Parathyroid adenoma (tissue), 2 donors: ENCODE results near the gene IRF1.

Experiments used
- H2AFZ ChIP-seq: fragments of 300-600 bp; sonication (generic); one replicate; pipeline ENCODE4 v1.7.0; 2017; ENCODE audit warnings: antibody characterized with exemption, mild to moderate bottlenecking
- H3K27ac ChIP-seq: fragments of 300-600 bp; sonication (generic); one replicate; pipeline ENCODE4 v1.7.0; 2017
- H3K27me3 ChIP-seq: fragments of 300-600 bp; sonication (generic); one replicate; pipeline ENCODE4 v1.7.0; 2017; ENCODE audit warnings: low read length; ENCODE audit not compliant: control insufficient read depth, insufficient read depth
- H3K36me3 ChIP-seq: fragments of 300-600 bp; sonication (generic); one replicate; pipeline ENCODE4 v1.7.0; 2017; ENCODE audit warnings: low read length; ENCODE audit not compliant: control insufficient read depth, insufficient read depth
- H3K4me1 ChIP-seq: fragments of 300-600 bp; sonication (generic); one replicate; pipeline ENCODE4 v1.7.0; 2017; ENCODE audit warnings: control low read depth
- H3K4me2 ChIP-seq: fragments of 300-600 bp; sonication (generic); one replicate; pipeline ENCODE4 v1.7.0; 2017; ENCODE audit warnings: low read length
- H3K4me3 ChIP-seq: fragments of 300-600 bp; sonication (generic); one replicate; pipeline ENCODE4 v1.7.0; 2017; ENCODE audit warnings: low read depth, low read length
- H3K79me2 ChIP-seq: fragments of 300-600 bp; sonication (generic); one replicate; pipeline ENCODE4 v1.7.0; 2017; ENCODE audit warnings: control low read depth
- H3K9ac ChIP-seq: fragments of 300-600 bp; sonication (generic); one replicate; pipeline ENCODE4 v1.7.0; 2017; ENCODE audit warnings: mild to moderate bottlenecking
- H3K9me3 ChIP-seq: fragments of 300-600 bp; sonication (generic); one replicate; pipeline ENCODE4 v1.7.0; 2017; ENCODE audit warnings: low read length; ENCODE audit not compliant: control insufficient read depth
- TF ChIP-seq, protein P1 (sequence below): fragments of 300-600 bp; sonication (generic); IDR thresholded peaks from one replicate; pipeline ENCODE4 v1.7.0; 2017; ENCODE audit warnings: antibody characterized with exemption, mild to moderate bottlenecking
- donor health status: primary hyperparathyroidism.

IRF1 gene

DNA sequence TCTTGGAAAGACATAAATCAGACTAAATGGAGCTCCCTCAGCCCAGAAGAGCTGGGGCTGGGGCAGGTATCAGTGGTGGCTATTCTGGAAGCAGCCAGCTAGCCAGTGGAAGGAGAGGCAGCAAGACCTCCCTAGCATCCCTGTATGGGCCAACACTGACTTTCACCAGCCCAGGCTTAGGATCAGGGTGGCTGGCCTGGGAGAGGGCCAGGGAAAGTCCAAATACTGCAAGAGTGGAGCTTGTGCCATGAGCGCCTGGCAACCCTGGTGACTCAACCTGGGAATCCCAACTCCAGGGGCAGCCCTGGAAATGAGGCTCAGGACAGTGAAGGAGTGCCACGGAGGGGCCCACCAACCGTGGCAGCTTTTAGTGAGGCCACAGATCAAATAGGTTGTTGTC, 7.6 kb upstream of the IRF1 start:
- Histone ChIP-seq H3K9ac (no peak overlapping the region), H3K36me3 (no peaks in the 10 kb centered on the region), H3K9me3 (no peaks in the 10 kb centered on the region), H3K27me3 (no peaks in the 10 kb centered on the region), H3K4me2 (no peak overlapping the region), H3K4me1 (peaks cover 14% of the 10 kb centered on the region), H3K4me3 (no peak overlapping the region), H3K27ac (peak overlapping the region; percentile 81), H2AFZ (peak overlapping the region; percentile 96), H3K79me2 (no peaks in the 10 kb centered on the region)
- TF ChIP-seq, protein P1, sequence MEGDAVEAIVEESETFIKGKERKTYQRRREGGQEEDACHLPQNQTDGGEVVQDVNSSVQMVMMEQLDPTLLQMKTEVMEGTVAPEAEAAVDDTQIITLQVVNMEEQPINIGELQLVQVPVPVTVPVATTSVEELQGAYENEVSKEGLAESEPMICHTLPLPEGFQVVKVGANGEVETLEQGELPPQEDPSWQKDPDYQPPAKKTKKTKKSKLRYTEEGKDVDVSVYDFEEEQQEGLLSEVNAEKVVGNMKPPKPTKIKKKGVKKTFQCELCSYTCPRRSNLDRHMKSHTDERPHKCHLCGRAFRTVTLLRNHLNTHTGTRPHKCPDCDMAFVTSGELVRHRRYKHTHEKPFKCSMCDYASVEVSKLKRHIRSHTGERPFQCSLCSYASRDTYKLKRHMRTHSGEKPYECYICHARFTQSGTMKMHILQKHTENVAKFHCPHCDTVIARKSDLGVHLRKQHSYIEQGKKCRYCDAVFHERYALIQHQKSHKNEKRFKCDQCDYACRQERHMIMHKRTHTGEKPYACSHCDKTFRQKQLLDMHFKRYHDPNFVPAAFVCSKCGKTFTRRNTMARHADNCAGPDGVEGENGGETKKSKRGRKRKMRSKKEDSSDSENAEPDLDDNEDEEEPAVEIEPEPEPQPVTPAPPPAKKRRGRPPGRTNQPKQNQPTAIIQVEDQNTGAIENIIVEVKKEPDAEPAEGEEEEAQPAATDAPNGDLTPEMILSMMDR, result no peak

DNA sequence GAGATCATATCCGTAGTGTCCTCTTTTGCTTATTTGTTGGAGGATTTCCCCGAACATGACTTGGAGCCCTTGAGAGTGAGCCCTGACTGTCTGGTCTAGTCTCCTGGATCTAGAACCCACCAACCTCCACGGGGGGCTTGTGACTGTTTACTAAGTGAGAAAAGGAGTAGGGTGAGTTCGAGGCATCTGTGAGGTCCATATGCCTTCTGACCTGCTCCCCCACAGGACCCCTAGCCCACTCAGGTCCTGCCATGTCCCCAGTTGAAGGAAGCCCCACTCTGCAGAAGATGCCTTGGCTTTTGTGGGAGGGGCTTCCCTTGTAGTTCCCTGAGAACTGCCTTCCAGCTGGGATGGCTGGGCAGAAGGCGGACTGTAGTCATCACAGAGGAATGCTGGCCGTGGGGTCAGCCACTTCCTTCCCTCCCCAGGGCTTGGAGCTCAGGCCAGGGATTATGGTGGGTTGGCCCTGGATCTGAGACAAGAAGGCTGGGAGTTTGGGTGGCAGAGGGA, 7.0 kb upstream of the IRF1 start:
- no peaks in the 10 kb centered on the region for H3K9me3 ChIP-seq
- H3K79me2 ChIP-seq, result no peaks in the 10 kb centered on the region
- TF ChIP-seq, protein P1, result no peak
- peaks cover 14% of the 10 kb centered on the region for H3K4me1 ChIP-seq
- H3K4me3 ChIP-seq, result peak overlapping the region; percentile 58
- no peaks in the 10 kb centered on the region for H3K36me3 ChIP-seq
- peak overlapping the region; percentile 81 for H3K27ac ChIP-seq
- no peak overlapping the region for H3K9ac ChIP-seq
- H3K27me3 ChIP-seq, result no peaks in the 10 kb centered on the region
- peak overlapping the region; percentile 76 for H3K4me2 ChIP-seq
- peak overlapping the region; percentile 96 for H2AFZ ChIP-seq

DNA sequence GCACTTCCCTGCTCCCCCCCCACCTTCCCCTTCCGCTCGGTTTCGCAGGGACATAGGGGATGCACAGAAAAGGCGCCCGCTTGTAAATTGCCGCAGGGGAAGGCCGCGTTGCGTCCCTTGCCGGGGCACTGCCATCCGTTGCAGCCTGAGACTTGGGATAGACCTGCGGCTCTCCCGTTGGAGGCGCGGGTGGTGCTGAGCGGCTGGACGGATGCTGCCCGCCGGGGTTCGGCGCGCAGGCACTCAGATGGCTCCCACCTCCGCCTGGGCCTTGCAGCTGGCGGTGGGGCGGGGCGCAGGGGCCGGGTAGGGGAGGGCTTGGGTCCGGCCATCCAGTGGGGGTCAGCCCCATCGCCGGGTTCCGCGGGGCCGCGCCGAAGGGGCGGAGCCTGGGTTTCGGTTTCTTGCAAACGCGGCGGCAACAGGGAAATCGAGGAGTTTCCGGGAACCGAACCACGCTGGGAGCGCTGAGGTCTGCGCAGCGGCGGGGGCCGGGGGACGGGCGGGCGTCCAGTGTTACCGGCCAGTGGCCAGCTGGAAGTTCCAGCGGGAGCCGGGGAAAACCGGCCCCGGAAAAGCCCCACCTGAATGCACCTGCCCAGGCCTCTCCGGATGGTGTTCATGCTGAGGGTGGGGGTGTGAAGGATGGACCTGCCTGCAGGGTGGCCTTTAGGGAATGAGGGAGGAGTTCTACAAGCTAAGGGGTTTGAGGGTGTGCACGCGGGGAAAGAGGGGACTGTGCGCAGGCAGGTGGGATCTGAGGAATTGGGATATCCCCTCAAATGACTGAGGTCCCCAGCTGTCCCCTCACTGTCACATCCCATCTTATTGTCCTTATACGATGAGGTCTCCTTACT, 6.3 kb upstream of the IRF1 start:
- Histone ChIP-seq H3K36me3 (no peaks in the 10 kb centered on the region), H3K27me3 (no peaks in the 10 kb centered on the region), H2AFZ (peak overlapping the region; percentile 96), H3K4me2 (peak overlapping the region; percentile 76), H3K9ac (peak overlapping the region; percentile 70), H3K9me3 (no peaks in the 10 kb centered on the region), H3K4me1 (peaks cover 14% of the 10 kb centered on the region), H3K79me2 (no peaks in the 10 kb centered on the region), H3K27ac (peak overlapping the region; percentile 81), H3K4me3 (peak overlapping the region; percentile 58)
- TF ChIP-seq, protein P1, result no peak

DNA sequence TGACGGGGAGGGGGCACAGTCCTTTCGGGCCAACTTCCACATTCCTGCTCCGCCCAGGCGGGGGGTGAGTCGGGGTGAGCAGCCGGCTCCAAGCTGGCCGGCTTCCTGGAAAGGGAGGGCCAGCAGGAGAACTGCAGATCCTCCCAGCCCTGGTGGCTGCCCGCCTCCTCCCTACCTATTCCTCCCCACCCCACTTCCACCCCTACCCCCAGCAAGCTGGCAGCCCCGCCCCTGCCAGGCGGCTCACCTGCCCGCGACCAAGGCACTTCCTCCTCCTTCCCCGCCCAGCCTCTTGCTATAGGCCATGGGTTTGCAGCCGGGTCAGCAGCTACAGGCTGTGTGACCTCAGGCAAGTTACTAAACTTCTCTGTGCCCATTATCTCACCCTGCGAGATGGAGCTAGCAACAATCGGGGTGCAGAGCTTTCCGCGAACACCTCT, 5.6 kb upstream of the IRF1 start:
- peak overlapping the region; percentile 81 for H3K27ac ChIP-seq
- H3K9me3 ChIP-seq, result no peaks in the 10 kb centered on the region
- peak overlapping the region; percentile 96 for H2AFZ ChIP-seq
- H3K79me2 ChIP-seq, result no peaks in the 10 kb centered on the region
- H3K4me1 ChIP-seq, result peaks cover 16% of the 10 kb centered on the region
- no peaks in the 10 kb centered on the region for H3K27me3 ChIP-seq
- TF ChIP-seq, protein P1, result no peak
- peak overlapping the region; percentile 76 for H3K4me2 ChIP-seq
- peak overlapping the region; percentile 70 for H3K9ac ChIP-seq
- H3K4me3 ChIP-seq, result peak overlapping the region; percentile 58
- no peaks in the 10 kb centered on the region for H3K36me3 ChIP-seq
